ENCODE data around the gene UGT1A5. TPM values are rescaled to one million over a fixed set of nuclear protein-coding genes. Genes with fewer than 3 reads are reported as not detected.

The UGT1A5 gene
- not detected for total RNA-seq

DNA sequence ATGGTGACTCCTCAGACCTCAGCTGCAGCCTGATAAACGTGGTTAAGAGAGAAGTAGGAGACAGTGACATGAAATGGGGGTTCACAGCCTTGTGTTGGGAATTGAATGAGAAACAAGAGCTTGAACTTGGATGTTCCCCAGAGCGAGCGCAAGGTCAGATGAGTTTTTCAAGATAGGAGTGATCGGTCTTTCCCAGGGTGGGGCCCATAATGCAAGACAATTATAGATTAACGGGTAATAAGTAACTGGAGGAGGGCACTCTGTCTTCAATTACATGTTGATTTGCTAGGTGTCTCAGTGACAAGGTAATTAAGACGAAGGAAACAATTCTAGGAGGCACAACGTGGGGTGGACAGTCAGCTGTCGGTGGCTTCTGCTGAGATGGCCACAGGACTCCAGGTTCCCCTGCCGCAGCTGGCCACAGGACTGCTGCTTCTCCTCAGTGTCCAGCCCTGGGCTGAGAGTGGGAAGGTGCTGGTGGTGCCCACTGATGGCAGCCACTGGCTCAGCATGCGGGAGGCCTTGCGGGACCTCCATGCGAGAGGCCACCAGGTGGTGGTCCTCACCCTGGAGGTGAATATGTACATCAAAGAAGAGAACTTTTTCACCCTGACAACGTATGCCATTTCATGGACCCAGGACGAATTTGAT lies at the start of gene UGT1A5:
UGT1A5 (plus strand) TSS at position 297 of the 651 bp plus-strand sequence; CDS start at position 382, 85 bp downstream.
- peaks cover 8% of the 10 kb centered on the region for H3K27me3 Mint-ChIP-seq
- no peak within 1 kb of the TSS for H3K27ac Mint-ChIP-seq
- H3K9me3 Mint-ChIP-seq: no peaks in the 10 kb centered on the region
- DNase-seq: no peak
- intact Hi-C loops (cut with micrococcal nuclease): no loop called here
- no peaks in the 10 kb centered on the region for H3K36me3 Mint-ChIP-seq (ENCODE audit: low read depth)
- CTCF ChIA-PET: interaction anchor here (0.8 to 1.3 kb wide), 3 partner anchors 13 to 308 kb away, joined by 3 to 4 read pairs (median 3); no protein-coding TSS in a partner anchor
- no peak for ATAC-seq
- H3K4me3 Mint-ChIP-seq: no peak within 1 kb of the TSS
- peaks cover 9% of the 10 kb centered on the region for H3K4me1 Mint-ChIP-seq (ENCODE audit: low read depth)
- TF ChIP-seq, protein P1, sequence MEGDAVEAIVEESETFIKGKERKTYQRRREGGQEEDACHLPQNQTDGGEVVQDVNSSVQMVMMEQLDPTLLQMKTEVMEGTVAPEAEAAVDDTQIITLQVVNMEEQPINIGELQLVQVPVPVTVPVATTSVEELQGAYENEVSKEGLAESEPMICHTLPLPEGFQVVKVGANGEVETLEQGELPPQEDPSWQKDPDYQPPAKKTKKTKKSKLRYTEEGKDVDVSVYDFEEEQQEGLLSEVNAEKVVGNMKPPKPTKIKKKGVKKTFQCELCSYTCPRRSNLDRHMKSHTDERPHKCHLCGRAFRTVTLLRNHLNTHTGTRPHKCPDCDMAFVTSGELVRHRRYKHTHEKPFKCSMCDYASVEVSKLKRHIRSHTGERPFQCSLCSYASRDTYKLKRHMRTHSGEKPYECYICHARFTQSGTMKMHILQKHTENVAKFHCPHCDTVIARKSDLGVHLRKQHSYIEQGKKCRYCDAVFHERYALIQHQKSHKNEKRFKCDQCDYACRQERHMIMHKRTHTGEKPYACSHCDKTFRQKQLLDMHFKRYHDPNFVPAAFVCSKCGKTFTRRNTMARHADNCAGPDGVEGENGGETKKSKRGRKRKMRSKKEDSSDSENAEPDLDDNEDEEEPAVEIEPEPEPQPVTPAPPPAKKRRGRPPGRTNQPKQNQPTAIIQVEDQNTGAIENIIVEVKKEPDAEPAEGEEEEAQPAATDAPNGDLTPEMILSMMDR (IDR thresholded peaks at IDR 0.05): no peak
- POLR2A ChIA-PET: no interaction called here

DNA sequence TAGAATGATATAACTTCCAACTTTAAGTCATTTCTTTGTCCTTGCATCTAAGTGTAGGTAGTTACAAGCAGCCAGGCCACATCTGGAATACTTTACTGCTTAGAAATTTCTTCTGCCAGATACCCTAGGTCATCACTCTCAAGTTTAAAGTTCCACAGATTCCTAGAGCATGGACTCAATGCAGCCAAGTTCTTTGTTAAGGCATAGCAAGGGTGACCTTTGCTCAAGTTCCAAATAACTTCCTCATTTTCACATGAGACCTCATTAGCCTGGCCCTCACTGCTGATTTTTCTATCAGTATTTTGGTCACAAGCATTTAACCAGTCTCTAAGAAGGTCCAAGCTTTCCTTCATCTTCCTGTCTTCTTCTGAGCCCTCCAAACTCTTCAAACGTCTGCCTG lies 48.8 kb upstream of the UGT1A5 start:
- Mint-ChIP-seq H3K4me3 (no peak overlapping the region), H3K4me1 (ENCODE audit: low read depth) (no peaks in the 10 kb centered on the region), H3K27ac (no peak overlapping the region), H3K9me3 (peaks cover 1% of the 10 kb centered on the region), H3K27me3 (peaks cover 24% of the 10 kb centered on the region), H3K36me3 (ENCODE audit: low read depth) (no peaks in the 10 kb centered on the region)
- TF ChIP-seq, protein P1 (IDR thresholded peaks at IDR 0.05): no peak
- POLR2A ChIA-PET: no interaction called here
- CTCF ChIA-PET: no interaction called here
- no peak for DNase-seq
- ATAC-seq: no peak
- intact Hi-C loops (cut with micrococcal nuclease): no loop called here

DNA sequence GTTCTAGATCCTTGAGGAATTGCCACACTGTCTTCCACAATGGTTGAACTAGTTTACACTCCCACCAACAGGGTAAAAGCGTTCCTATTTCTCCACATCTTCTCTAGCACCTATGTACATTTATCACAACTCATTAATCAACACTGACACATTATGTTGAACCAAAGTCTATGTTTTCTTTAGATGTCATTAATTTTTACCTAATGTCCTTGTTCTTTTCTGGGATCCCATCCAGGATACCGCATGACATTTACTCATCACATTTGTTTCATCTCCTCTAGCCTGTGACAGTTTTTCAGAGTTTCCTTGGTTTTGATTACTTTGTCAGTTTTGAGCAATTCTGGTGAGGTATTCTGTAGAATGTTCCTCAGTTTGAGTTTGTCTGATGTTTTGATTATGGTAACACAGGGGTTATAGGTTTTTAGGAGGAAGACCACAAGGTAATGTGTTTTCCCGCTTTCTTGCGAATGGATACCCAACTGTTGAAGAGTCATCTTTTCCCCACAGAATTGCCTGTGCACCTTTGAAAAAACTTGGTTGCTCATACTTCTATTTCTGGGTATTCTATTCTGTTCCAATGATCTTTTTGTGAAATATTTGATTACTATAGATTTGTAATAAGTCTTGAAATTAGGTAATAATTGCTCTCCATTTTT lies 44.0 kb upstream of the UGT1A5 start:
- H3K36me3 Mint-ChIP-seq (ENCODE audit: low read depth): no peaks in the 10 kb centered on the region
- DNase-seq (no peak), ATAC-seq (no peak)
- intact Hi-C loops (cut with micrococcal nuclease): no loop called here
- H3K27ac Mint-ChIP-seq: no peak overlapping the region
- POLR2A ChIA-PET: no interaction called here
- H3K4me1 Mint-ChIP-seq (ENCODE audit: low read depth): no peaks in the 10 kb centered on the region
- CTCF ChIA-PET: no interaction called here
- TF ChIP-seq, protein P1 (IDR thresholded peaks at IDR 0.05): no peak
- H3K4me3 Mint-ChIP-seq: no peak overlapping the region
- H3K9me3 Mint-ChIP-seq: peaks cover 1% of the 10 kb centered on the region
- H3K27me3 Mint-ChIP-seq: peaks cover 25% of the 10 kb centered on the region

DNA sequence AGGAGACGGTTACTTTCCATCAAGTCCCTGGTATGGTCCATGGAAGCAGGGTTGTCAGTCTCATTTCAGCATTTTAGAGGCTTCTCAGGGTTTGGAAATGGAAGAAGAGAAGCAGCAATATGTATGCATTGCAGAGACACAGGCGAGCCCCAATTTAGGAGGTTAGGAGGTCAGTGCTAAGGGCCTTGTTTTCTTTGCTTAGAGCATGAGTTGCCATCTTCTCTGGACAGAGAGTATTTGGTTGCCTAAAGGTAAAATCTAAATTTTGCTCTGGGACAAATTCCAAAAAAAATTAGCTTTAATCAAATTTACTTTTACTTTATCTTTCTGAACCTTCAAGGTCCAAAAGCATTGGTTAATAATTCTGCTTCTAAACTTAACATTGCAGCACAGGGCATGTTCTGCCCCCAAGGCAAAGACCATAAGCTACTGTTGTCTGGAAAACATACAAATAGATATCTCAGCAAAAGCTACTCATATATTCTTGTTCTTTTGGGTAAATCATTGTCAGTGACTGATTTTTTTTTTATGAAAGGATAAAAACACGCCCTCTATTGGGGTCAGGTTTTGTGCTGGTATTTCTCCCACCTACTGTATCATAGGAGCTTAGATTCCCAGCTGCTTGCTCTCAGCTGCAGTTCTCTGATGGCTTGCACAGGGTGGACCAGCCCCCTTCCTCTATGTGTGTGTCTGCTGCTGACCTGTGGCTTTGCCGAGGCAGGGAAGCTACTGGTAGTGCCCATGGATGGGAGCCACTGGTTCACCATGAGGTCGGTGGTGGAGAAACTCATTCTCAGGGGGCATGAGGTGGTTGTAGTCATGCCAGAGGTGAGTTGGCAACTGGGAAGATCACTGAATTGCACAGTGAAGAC lies 41.2 kb upstream of the UGT1A5 start, which contains the start of gene UGT1A9:
UGT1A9 (plus strand) TSS at position 609 of the 872 bp plus-strand sequence; CDS start at position 646, 37 bp downstream.
- Mint-ChIP-seq H3K36me3 (ENCODE audit: low read depth) (no peaks in the 10 kb centered on the region), H3K9me3 (peaks cover 1% of the 10 kb centered on the region), H3K27ac (no peak within 1 kb of the TSS), H3K4me3 (no peak within 1 kb of the TSS), H3K27me3 (peaks cover 20% of the 10 kb centered on the region), H3K4me1 (ENCODE audit: low read depth) (no peaks in the 10 kb centered on the region)
- CTCF ChIA-PET: no interaction called here
- intact Hi-C loops (cut with micrococcal nuclease): no loop called here
- TF ChIP-seq, protein P1 (IDR thresholded peaks at IDR 0.05): no peak
- no peak for DNase-seq
- no peak for ATAC-seq
- POLR2A ChIA-PET: no interaction called here

All from activated CD8-positive, alpha-beta T cell treated with anti-CD3 and anti-CD28 coated beads for 36 hours (primary cell).